Activated CD8-positive, alpha-beta memory T cell treated with anti-CD3 and anti-CD28 coated beads for 1 hour (primary cell): ENCODE data around the gene RIPK4.

Source experiments
- DNase-seq, 2 donors: peaks; one replicate each; pipeline ENCODE4 v3.0.0-alpha.2; 2020; ENCODE audit warnings: low read depth in 1 of 2; ENCODE audit errors: extremely low read depth in 1 of 2

Gene RIPK4

GRCh38 chr21:41766883-41767605, at the start of gene RIPK4:
Gene RIPK4 (minus strand): TSS chr21:41767052. CDS start chr21:41767041, 11 bp downstream.
- DNase-seq, result peak; percentile 7 to 35

GRCh38 chr21:41815652-41816582, 49.1 kb upstream of the RIPK4 start:
- DNase-seq, result no peak

- DNase-seq, result no peak
Measured at GRCh38 chr21:41813226-41813625, 46.4 kb upstream of the RIPK4 start.

- DNase-seq, result no peak
Measured at GRCh38 chr21:41812679-41813078, 45.8 kb upstream of the RIPK4 start.

GRCh38 chr21:41810597-41810932, 43.7 kb upstream of the RIPK4 start:
- no peak for DNase-seq

GRCh38 chr21:41809891-41810596, 43.2 kb upstream of the RIPK4 start:
- no peak for DNase-seq

- DNase-seq, result no peak
Measured at GRCh38 chr21:41808846-41809245, 42.0 kb upstream of the RIPK4 start.

- no peak for DNase-seq
Measured at GRCh38 chr21:41808094-41808493, 41.2 kb upstream of the RIPK4 start.

GRCh38 chr21:41806773-41807172, 39.9 kb upstream of the RIPK4 start:
- no peak for DNase-seq

- DNase-seq, result no peak
Measured at GRCh38 chr21:41805643-41806042, 38.8 kb upstream of the RIPK4 start.

GRCh38 chr21:41805038-41805437, 38.2 kb upstream of the RIPK4 start:
- no peak for DNase-seq

GRCh38 chr21:41804381-41804780, 37.5 kb upstream of the RIPK4 start:
- no peak for DNase-seq

- DNase-seq, result no peak
Measured at GRCh38 chr21:41803316-41803715, 36.5 kb upstream of the RIPK4 start.

GRCh38 chr21:41802684-41803083, 35.8 kb upstream of the RIPK4 start:
- no peak for DNase-seq

- no peak for DNase-seq
Measured at GRCh38 chr21:41802198-41802584, 35.3 kb upstream of the RIPK4 start.

- no peak for DNase-seq
Measured at GRCh38 chr21:41801321-41802197, 34.7 kb upstream of the RIPK4 start.

- no peak for DNase-seq
Measured at GRCh38 chr21:41800425-41801320, 33.8 kb upstream of the RIPK4 start.

GRCh38 chr21:41799763-41800162, 32.9 kb upstream of the RIPK4 start:
- DNase-seq, result no peak

GRCh38 chr21:41798326-41798725, 31.5 kb upstream of the RIPK4 start:
- DNase-seq, result no peak
